Measurements from ENCODE around the gene UBE2H. TPM values are rescaled to one million over a fixed set of nuclear protein-coding genes. Genes with fewer than 3 reads are reported as not detected.
"Not testable (repeated sequence)": the region's sequence is repeated elsewhere in the genome, so short reads cannot be mapped to it uniquely, and the experiment has no call there.

UBE2H gene
- total RNA-seq, 1 donor from 2014 or later: 92.3 TPM

GRCh38 chr7:129870668-129871067 lies 82.1 kb downstream of the UBE2H start:
- Mint-ChIP-seq H3K27ac (ENCODE audit: unreplicated experiment) (no peak overlapping the region), H3K4me1 (ENCODE audit: unreplicated experiment) (no peaks in the 10 kb centered on the region), H3K27me3 (ENCODE audit: unreplicated experiment) (peaks cover 8% of the 10 kb centered on the region), H3K9me3 (ENCODE audit: unreplicated experiment) (no peaks in the 10 kb centered on the region), H3K4me3 (ENCODE audit: unreplicated experiment) (no peak overlapping the region), H3K36me3 (ENCODE audit: low read depth, unreplicated experiment) (peaks cover 18% of the 10 kb centered on the region)
- DNase-seq (ENCODE audit: low spot score): no peak
- TF ChIP-seq CTCF (IDR thresholded peaks at IDR 0.05; ENCODE audit: unreplicated experiment): no peak

- no peak for DNase-seq (ENCODE audit: low spot score)
- peaks cover 18% of the 10 kb centered on the region for H3K36me3 Mint-ChIP-seq (ENCODE audit: low read depth, unreplicated experiment)
- no peak overlapping the region for H3K27ac Mint-ChIP-seq (ENCODE audit: unreplicated experiment)
- H3K9me3 Mint-ChIP-seq (ENCODE audit: unreplicated experiment): no peaks in the 10 kb centered on the region
- peaks cover 5% of the 10 kb centered on the region for H3K27me3 Mint-ChIP-seq (ENCODE audit: unreplicated experiment)
- TF ChIP-seq CTCF (IDR thresholded peaks at IDR 0.05; ENCODE audit: unreplicated experiment): no peak
- H3K4me3 Mint-ChIP-seq (ENCODE audit: unreplicated experiment): no peak overlapping the region
- H3K4me1 Mint-ChIP-seq (ENCODE audit: unreplicated experiment): peaks cover 10% of the 10 kb centered on the region
Observed at GRCh38 chr7:129866251-129866650, 86.5 kb downstream of the UBE2H start.

DNA sequence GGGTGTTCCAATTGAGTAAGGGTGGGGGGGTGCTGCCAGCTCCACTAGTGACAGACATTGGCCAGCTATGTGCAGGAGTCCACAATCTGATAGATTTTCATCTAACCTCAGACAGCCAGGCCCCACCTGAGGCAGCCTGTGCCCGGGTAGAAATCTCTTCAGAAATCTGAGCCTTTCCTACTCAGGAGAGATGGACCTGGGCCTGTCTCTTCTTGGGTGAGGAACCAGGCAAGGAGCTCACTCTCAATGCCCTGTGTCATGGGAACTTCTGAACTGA lies 86.9 kb downstream of the UBE2H start:
- no peak overlapping the region for H3K4me3 Mint-ChIP-seq (ENCODE audit: unreplicated experiment)
- no peak overlapping the region for H3K27ac Mint-ChIP-seq (ENCODE audit: unreplicated experiment)
- no peak for TF ChIP-seq CTCF (IDR thresholded peaks at IDR 0.05; ENCODE audit: unreplicated experiment)
- H3K9me3 Mint-ChIP-seq (ENCODE audit: unreplicated experiment): no peaks in the 10 kb centered on the region
- peaks cover 10% of the 10 kb centered on the region for H3K4me1 Mint-ChIP-seq (ENCODE audit: unreplicated experiment)
- peaks cover 5% of the 10 kb centered on the region for H3K27me3 Mint-ChIP-seq (ENCODE audit: unreplicated experiment)
- no peak for DNase-seq (ENCODE audit: low spot score)
- peaks cover 15% of the 10 kb centered on the region for H3K36me3 Mint-ChIP-seq (ENCODE audit: low read depth, unreplicated experiment)

- H3K4me3 Mint-ChIP-seq (ENCODE audit: unreplicated experiment): no peak overlapping the region
- no peak for DNase-seq (ENCODE audit: low spot score)
- H3K4me1 Mint-ChIP-seq (ENCODE audit: unreplicated experiment): peaks cover 10% of the 10 kb centered on the region
- no peak overlapping the region for H3K27ac Mint-ChIP-seq (ENCODE audit: unreplicated experiment)
- H3K9me3 Mint-ChIP-seq (ENCODE audit: unreplicated experiment): no peaks in the 10 kb centered on the region
- H3K36me3 Mint-ChIP-seq (ENCODE audit: low read depth, unreplicated experiment): peaks cover 14% of the 10 kb centered on the region
- peaks cover 9% of the 10 kb centered on the region for H3K27me3 Mint-ChIP-seq (ENCODE audit: unreplicated experiment)
- TF ChIP-seq CTCF (IDR thresholded peaks at IDR 0.05; ENCODE audit: unreplicated experiment): no peak
Observed at GRCh38 chr7:129865093-129865924, 87.5 kb downstream of the UBE2H start.

- H3K9me3 Mint-ChIP-seq (ENCODE audit: unreplicated experiment); H3K4me3 Mint-ChIP-seq (ENCODE audit: unreplicated experiment); DNase-seq (ENCODE audit: low spot score): not testable (repeated sequence)
Observed at GRCh38 chr7:129864676-129865075, 88.1 kb downstream of the UBE2H start.

More at GRCh38 chr7:129864676-129865075, 88.1 kb downstream of the UBE2H start:
- Mint-ChIP-seq H3K36me3 (ENCODE audit: low read depth, unreplicated experiment) (peaks cover 14% of the 10 kb centered on the region), H3K4me1 (ENCODE audit: unreplicated experiment) (peaks cover 12% of the 10 kb centered on the region)
- not testable (repeated sequence) for H3K27ac Mint-ChIP-seq (ENCODE audit: unreplicated experiment); H3K27me3 Mint-ChIP-seq (ENCODE audit: unreplicated experiment)

All from endothelial cell (in vitro differentiated cells).